Common myeloid progenitor, CD34-positive (primary cell): Measurements from ENCODE around the gene NAPSA.
"Not testable (repeated sequence)": the region's sequence is repeated elsewhere in the genome, so short reads cannot be mapped to it uniquely, and the experiment has no call there.

Experiments used
- CTCF ChIA-PET: fragments of 350-600 bp; sonication (Branson Sonifier 250); formaldehyde crosslinking; loops from one replicate; lab custom pipeline; 2021; ENCODE audit warnings: antibody characterized with exemption; lab: Charles Lee
- POLR2A ChIA-PET: fragments of 350-600 bp; sonication (Branson Sonifier 250); formaldehyde crosslinking; loops from one replicate; lab custom pipeline; 2021; ENCODE audit warnings: antibody characterized with exemption; lab: Charles Lee
- DNase-seq, 3 donors: peaks; one replicate each; pipeline versions ENCODE4 v3.0.0 to v3.0.0-alpha.2; 2013
- H3K27ac ChIP-seq, 2 experiments: 1 replicate in 1 of 2; 2 replicates in 1 of 2; pipeline ENCODE4 v1.7.0; 2013; ENCODE audit warnings: inconsistent platforms in 2 of 2, low read length in 2 of 2, mild to moderate bottlenecking in 2 of 2, low read depth in 1 of 2, moderate library complexity in 1 of 2; ENCODE audit not compliant: severe bottlenecking in 2 of 2, insufficient read depth in 1 of 2, poor library complexity in 1 of 2
- H3K27me3 ChIP-seq, 5 experiments: replicated peaks in 2 of 5; 1 replicate in 3 of 5; 2 replicates in 2 of 5; pipeline versions ENCODE4 v1.6.1 to v1.7.0; 2013; ENCODE audit warnings: low read length in 4 of 5, mild to moderate bottlenecking in 2 of 5, moderate library complexity in 2 of 5, inconsistent platforms in 1 of 5; ENCODE audit not compliant: insufficient read depth in 5 of 5, control insufficient read depth in 4 of 5
- H3K36me3 ChIP-seq, 4 experiments: 1 replicate in 2 of 4; 2 replicates in 2 of 4; pipeline versions ENCODE4 v1.6.1 to v1.7.0; 2013; ENCODE audit warnings: low read length in 3 of 4, control low read depth in 1 of 4, mild to moderate bottlenecking in 1 of 4; ENCODE audit not compliant: control insufficient read depth in 4 of 4, insufficient read depth in 4 of 4
- H3K4me1 ChIP-seq, 4 experiments: 1 replicate in 3 of 4; 2 replicates in 1 of 4; pipeline versions ENCODE4 v1.6.1 to v1.7.1; 2013; ENCODE audit warnings: low read length in 3 of 4, mild to moderate bottlenecking in 3 of 4, control low read depth in 1 of 4, inconsistent platforms in 1 of 4, moderate library complexity in 1 of 4; ENCODE audit not compliant: control insufficient read depth in 4 of 4, insufficient read depth in 4 of 4; ENCODE audit errors: control extremely low read depth in 1 of 4
- H3K4me3 ChIP-seq, 7 experiments: 1 replicate in 4 of 7; 2 replicates in 3 of 7; pipeline versions ENCODE4 v1.5.1 to v1.7.0; 2013; ENCODE audit warnings: mild to moderate bottlenecking in 7 of 7, low read length in 6 of 7, moderate library complexity in 6 of 7, inconsistent platforms in 2 of 7, low read depth in 2 of 7, control low read depth in 1 of 7; ENCODE audit not compliant: insufficient read depth in 4 of 7, control insufficient read depth in 1 of 7; ENCODE audit errors: extremely low read depth in 1 of 7
- H3K9me3 ChIP-seq, 5 experiments: 1 replicate in 4 of 5; 2 replicates in 1 of 5; pipeline versions ENCODE4 v1.6.1 to v1.7.1; 2013; ENCODE audit warnings: low read length in 4 of 5, mild to moderate bottlenecking in 2 of 5, inconsistent platforms in 1 of 5, low read depth in 1 of 5, moderate library complexity in 1 of 5; ENCODE audit not compliant: control insufficient read depth in 4 of 5, insufficient read depth in 2 of 5; ENCODE audit errors: control extremely low read depth in 1 of 5
- WGBS: methylation state at CpG from one replicate; pipeline ENCODE4 v1.1.5; 2013; ENCODE audit not compliant: insufficient coverage; 5-methylcytosine and 5-hydroxymethylcytosine counted together

Gene NAPSA

GRCh38 chr19:50352242-50352641 lies 13.2 kb downstream of the NAPSA start:
- DNase-seq = no peak
- Histone ChIP-seq H3K27me3 (peaks cover 0 to 6% (median 0%) of the 10 kb centered on the region in 5 experiments), H3K36me3 (no peaks in the 10 kb centered on the region), H3K4me1 (peaks cover 0 to 2% (median under 1%) of the 10 kb centered on the region in 4 experiments), H3K27ac (no peak overlapping the region), H3K4me3 (no peak overlapping the region), H3K9me3 (no peaks in the 10 kb centered on the region)
- CTCF ChIA-PET = interaction anchor here (1.3 to 2.0 kb wide), 2 partner anchors 109 to 204 kb away, joined by 4 read pairs; no protein-coding TSS in a partner anchor
- POLR2A ChIA-PET = no interaction called here
- WGBS = 100% methylated on average over 2 of the region's 4 CpGs

GRCh38 chr19:50349277-50350057 lies 16.0 kb downstream of the NAPSA start:
- POLR2A ChIA-PET = no interaction called here
- DNase-seq = no peak
- Histone ChIP-seq H3K4me3 (no peak overlapping the region), H3K4me1 (no peaks in the 10 kb centered on the region), H3K9me3 (peaks cover 0 to 11% (median 8%) of the 10 kb centered on the region in 5 experiments), H3K27ac (no peak overlapping the region), H3K36me3 (no peaks in the 10 kb centered on the region), H3K27me3 (peaks cover 0 to 6% (median 0%) of the 10 kb centered on the region in 5 experiments)
- 89% methylated on average over 13 of the region's 22 CpGs for WGBS
- CTCF ChIA-PET = no interaction called here

GRCh38 chr19:50347089-50347581 lies 18.3 kb downstream of the NAPSA start:
- peak in 1 of 3 donors; percentile 15 for DNase-seq
- WGBS = 93% methylated on average over 3 of the region's 8 CpGs
- CTCF ChIA-PET, H3K4me1 ChIP-seq, H3K36me3 ChIP-seq, POLR2A ChIA-PET, H3K27ac ChIP-seq, H3K4me3 ChIP-seq, H3K27me3 ChIP-seq: not testable (repeated sequence)
- H3K9me3 ChIP-seq = peaks cover 0 to 13% (median 9%) of the 10 kb centered on the region in 5 experiments

GRCh38 chr19:50344661-50345318 lies 20.6 kb downstream of the NAPSA start:
- ChIA-PET POLR2A (no interaction called here), CTCF (no interaction called here)
- WGBS = 90% methylated on average over 2 of the region's 8 CpGs
- Histone ChIP-seq H3K36me3 (no peaks in the 10 kb centered on the region), H3K4me1 (no peaks in the 10 kb centered on the region), H3K9me3 (peaks cover 0 to 15% (median 9%) of the 10 kb centered on the region in 5 experiments), H3K4me3 (no peak overlapping the region), H3K27me3 (peaks cover 0 to 3% (median 0%) of the 10 kb centered on the region in 5 experiments), H3K27ac (no peak overlapping the region)
- DNase-seq = peak in 1 of 3 donors; percentile 38

- CTCF ChIA-PET = interaction anchor here (0.6 kb wide), 1 partner anchor 16 kb away, joined by 4 read pairs; no protein-coding TSS in a partner anchor
Measured at GRCh38 chr19:50341091-50341564, 24.3 kb downstream of the NAPSA start.

GRCh38 chr19:50340331-50340730 lies 25.1 kb downstream of the NAPSA start:
- no peaks in the 10 kb centered on the region for H3K4me1 ChIP-seq
- H3K27me3 ChIP-seq = peaks cover 0 to 1% (median 0%) of the 10 kb centered on the region in 5 experiments
- POLR2A ChIA-PET = interaction anchor here (0.8 kb wide), 1 partner anchor 11 kb away, joined by 4 read pairs; no protein-coding TSS in a partner anchor
- H3K9me3 ChIP-seq = peaks cover 0 to 13% (median 7%) of the 10 kb centered on the region in 5 experiments
- H3K4me3 ChIP-seq = no peak overlapping the region
- no peak for DNase-seq
- H3K36me3 ChIP-seq = no peaks in the 10 kb centered on the region
- CTCF ChIA-PET = no interaction called here
- H3K27ac ChIP-seq = no peak overlapping the region

More at GRCh38 chr19:50341091-50341564, 24.3 kb downstream of the NAPSA start:
- POLR2A ChIA-PET = interaction anchor here (0.8 kb wide), 1 partner anchor 10 kb away, joined by 4 read pairs; no protein-coding TSS in a partner anchor
- Histone ChIP-seq H3K27me3 (no peaks in the 10 kb centered on the region), H3K9me3 (peaks cover 0 to 15% (median 9%) of the 10 kb centered on the region in 5 experiments), H3K4me1 (no peaks in the 10 kb centered on the region), H3K36me3 (no peaks in the 10 kb centered on the region), H3K4me3 (no peak overlapping the region), H3K27ac (no peak overlapping the region)
- 90% methylated on average over 3 of the region's 3 CpGs for WGBS
- no peak for DNase-seq
